IPS-18c (cell line): ENCODE data around the gene UNK.
"Not testable (repeated sequence)": the region's sequence is repeated elsewhere in the genome, so short reads cannot be mapped to it uniquely, and the experiment has no call there.

Source experiments
- H3K4me3 ChIP-seq: 2 replicates; pipeline ENCODE4 v1.7.0; 2013; ENCODE audit warnings: low read depth, mild to moderate bottlenecking, low read length, moderate library complexity; ENCODE audit not compliant: insufficient read depth
- H3K9me3 ChIP-seq: one replicate; pipeline ENCODE4 v1.6.1; 2013; ENCODE audit warnings: mild to moderate bottlenecking, low read length, moderate library complexity; ENCODE audit not compliant: control insufficient read depth, insufficient read depth

Gene UNK

DNA sequence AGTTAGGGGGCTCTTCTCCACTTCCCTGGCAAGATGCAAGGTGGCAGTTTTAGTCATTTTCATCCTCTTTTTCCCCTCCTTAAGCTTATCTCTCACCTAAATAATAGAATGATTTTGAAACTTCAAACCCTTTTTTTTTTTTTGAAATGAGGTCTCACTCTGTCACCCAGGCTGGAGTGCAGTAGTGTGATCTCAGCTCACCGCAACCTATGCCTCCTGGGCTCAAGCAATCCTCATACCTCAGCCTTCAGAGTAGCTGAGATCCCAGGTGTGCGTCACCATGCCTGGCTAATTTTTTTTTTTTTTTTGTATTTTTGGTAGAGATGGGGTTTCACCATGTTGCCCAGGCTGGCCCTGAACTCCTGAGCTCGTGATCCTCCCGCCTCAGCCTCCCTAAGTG, 80.3 kb downstream of the UNK start:
- not testable (repeated sequence) for H3K4me3 ChIP-seq, H3K9me3 ChIP-seq

GRCh38 chr17:75865404-75866188, 81.0 kb downstream of the UNK start:
- not testable (repeated sequence) for H3K9me3 ChIP-seq, H3K4me3 ChIP-seq

GRCh38 chr17:75868730-75869281, 84.2 kb downstream of the UNK start:
- not testable (repeated sequence) for H3K4me3 ChIP-seq, H3K9me3 ChIP-seq

DNA sequence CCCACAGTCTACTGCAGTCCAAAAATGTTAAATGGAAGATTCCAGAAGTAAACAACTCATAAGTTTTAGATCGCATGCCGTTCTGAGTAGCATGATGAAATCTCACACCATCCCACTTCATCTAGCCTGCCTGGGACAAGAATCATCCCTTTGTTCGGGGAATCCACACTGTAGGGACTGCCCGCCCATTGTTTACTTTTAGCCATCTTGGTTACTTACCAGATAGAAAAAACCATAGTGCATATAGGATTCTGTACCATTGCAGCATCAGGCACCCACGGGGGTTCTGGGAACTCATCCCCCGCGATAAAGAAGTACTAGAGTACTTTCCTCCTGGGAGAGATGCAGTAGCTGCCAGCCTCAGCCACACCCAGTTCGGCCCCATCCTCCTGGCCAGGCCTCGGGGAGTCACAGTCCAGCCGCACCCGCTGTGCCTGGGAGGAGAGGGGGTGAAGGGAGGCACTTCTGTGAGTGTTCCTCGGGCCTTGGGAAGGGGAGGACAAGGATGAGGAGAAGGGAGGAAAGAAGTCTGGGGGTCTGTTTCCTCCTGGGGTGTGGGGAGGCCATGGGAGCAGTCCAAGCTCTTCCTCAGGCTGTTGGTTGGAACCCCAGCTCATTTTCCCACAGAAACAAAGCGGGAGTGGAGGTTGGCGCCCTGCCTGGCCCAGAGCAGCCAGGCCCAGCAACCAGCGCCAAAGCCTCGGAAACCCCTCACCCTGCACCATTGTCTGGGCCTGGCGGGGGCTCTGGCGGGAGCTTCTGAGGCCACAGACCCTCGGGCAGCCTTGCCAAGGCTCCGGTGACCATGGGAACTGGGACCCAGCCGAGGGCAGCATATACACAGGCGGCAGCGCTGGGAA, 84.9 kb downstream of the UNK start:
- H3K4me3 ChIP-seq = no peak overlapping the region
- H3K9me3 ChIP-seq = no peaks in the 10 kb centered on the region

DNA sequence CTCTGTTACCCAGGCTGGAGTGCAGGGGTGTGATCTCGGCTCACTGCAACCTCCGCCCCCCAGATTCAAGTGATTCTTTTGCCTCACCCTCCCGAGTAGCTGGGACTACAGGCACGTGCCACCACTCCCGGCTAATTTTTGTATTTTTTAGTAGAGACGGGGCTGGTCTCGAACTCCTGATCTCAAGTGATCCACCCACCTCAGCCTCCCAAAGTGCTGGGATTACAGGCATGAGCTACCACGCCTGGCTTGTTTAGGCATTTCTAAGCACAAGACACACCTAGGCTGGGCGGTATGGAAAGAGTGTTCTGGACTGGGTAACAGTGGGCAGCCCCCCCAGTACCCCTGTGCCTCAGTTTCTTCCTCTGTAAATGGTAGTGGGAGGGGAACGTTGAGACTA, 85.6 kb downstream of the UNK start:
- not testable (repeated sequence) for H3K9me3 ChIP-seq, H3K4me3 ChIP-seq

DNA sequence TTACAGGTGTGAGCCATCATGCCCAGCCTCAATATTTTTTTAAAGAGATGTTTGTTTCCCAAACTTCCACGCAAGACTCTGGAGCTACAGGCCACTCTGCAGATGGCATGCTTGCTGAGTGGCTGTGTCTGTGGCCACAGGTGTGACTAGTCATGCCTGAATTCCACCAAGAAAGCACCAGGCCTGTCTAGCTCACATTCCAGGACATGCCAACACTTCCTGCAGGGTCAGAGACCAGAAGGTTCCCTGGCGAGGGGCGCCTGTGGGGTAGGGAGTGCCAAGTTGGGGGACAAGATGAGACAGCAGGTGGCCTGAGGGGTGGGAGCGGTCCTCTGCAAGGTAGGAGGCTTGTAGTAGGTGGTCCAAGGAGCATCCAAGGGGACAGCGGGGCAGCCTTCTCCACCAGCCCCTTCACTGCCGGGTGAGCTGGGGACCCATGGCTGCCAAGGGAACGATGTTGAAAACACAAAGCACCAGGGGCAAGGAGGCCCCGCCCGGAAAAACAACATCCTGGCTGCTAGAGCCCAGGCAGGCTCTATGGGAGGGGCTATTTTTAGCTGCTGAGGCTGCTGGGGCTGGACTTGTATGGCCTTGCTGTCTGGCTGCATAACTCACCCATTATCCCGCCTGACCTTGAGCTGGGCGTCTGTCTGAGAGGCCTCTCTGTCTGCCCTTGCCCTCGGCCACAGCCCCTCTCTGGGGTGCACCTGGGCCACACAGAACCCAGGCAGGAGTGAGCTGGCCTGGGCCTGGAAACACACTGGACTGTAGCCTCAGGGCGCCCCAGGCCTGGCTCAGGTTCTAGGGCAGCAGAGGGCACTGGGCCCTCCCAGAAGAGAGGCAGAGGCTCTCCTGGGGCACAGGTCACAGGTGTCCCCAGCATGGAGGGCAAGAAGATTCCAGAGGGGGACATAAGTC, 88.1 kb downstream of the UNK start:
- H3K9me3 ChIP-seq = no peaks in the 10 kb centered on the region
- no peak overlapping the region for H3K4me3 ChIP-seq

- H3K9me3 ChIP-seq = no peaks in the 10 kb centered on the region
- no peak overlapping the region for H3K4me3 ChIP-seq
Observed at GRCh38 chr17:75873587-75874322, 89.1 kb downstream of the UNK start.

- H3K4me3 ChIP-seq = no peak overlapping the region
- H3K9me3 ChIP-seq = no peaks in the 10 kb centered on the region
Observed at GRCh38 chr17:75874323-75875181, 89.9 kb downstream of the UNK start.
